Effector memory CD4-positive, alpha-beta T cell (primary cell): ENCODE measurements around the gene GBP2.

ENCODE experiments used
- DNase-seq, 3 donors: peaks; one replicate each; pipeline ENCODE4 v3.0.0-alpha.2; 2020
- H3K27ac ChIP-seq: 2 replicates; pipeline ENCODE4 v1.7.0; 2013; ENCODE audit warnings: mild to moderate bottlenecking, low read length, moderate library complexity; ENCODE audit not compliant: insufficient read depth, poor library complexity, severe bottlenecking
- H3K27me3 ChIP-seq: replicated peaks from 2 replicates; pipeline ENCODE4 v1.7.0; 2013; ENCODE audit warnings: mild to moderate bottlenecking, low read length; ENCODE audit not compliant: insufficient read depth, control insufficient read depth, poor library complexity, severe bottlenecking
- H3K36me3 ChIP-seq: 2 replicates; pipeline ENCODE4 v1.7.0; 2013; ENCODE audit warnings: mild to moderate bottlenecking, low read length, moderate library complexity; ENCODE audit not compliant: control insufficient read depth, insufficient read depth
- H3K4me1 ChIP-seq: 2 replicates; pipeline ENCODE4 v1.7.0; 2013; ENCODE audit warnings: low read length, mild to moderate bottlenecking; ENCODE audit not compliant: control insufficient read depth, insufficient read depth, poor library complexity, severe bottlenecking
- H3K4me3 ChIP-seq: 2 replicates; pipeline ENCODE4 v1.7.0; 2013; ENCODE audit warnings: low read length, low read depth, mild to moderate bottlenecking; ENCODE audit not compliant: insufficient read depth, poor library complexity, severe bottlenecking
- H3K9me3 ChIP-seq: 2 replicates; pipeline ENCODE4 v1.7.0; 2013; ENCODE audit warnings: mild to moderate bottlenecking, low read length, moderate library complexity; ENCODE audit not compliant: control insufficient read depth

GBP2 gene

GRCh38 chr1:89069951-89070350 lies 56.0 kb downstream of the GBP2 start:
- H3K4me1 ChIP-seq: peaks cover 4% of the 10 kb centered on the region
- peak overlapping the region; percentile 42 for H3K27ac ChIP-seq
- no peak for DNase-seq
- H3K9me3 ChIP-seq: no peaks in the 10 kb centered on the region
- no peaks in the 10 kb centered on the region for H3K27me3 ChIP-seq
- peak overlapping the region; percentile 47 for H3K4me3 ChIP-seq
- H3K36me3 ChIP-seq: no peaks in the 10 kb centered on the region

GRCh38 chr1:89068291-89068690 lies 57.6 kb downstream of the GBP2 start:
- Histone ChIP-seq H3K36me3 (no peaks in the 10 kb centered on the region), H3K4me1 (peaks cover 4% of the 10 kb centered on the region), H3K27me3 (no peaks in the 10 kb centered on the region), H3K27ac (no peak overlapping the region), H3K9me3 (no peaks in the 10 kb centered on the region), H3K4me3 (no peak overlapping the region)
- DNase-seq: no peak

- Histone ChIP-seq H3K27ac (peak within 1 kb of the TSS; percentile 74), H3K36me3 (peaks cover under 1% of the 10 kb centered on the region), H3K4me1 (peaks cover 11% of the 10 kb centered on the region), H3K9me3 (no peaks in the 10 kb centered on the region), H3K4me3 (peak within 1 kb of the TSS; percentile 56), H3K27me3 (no peaks in the 10 kb centered on the region)
- DNase-seq: no peak
These were observed 60.6 kb downstream of the GBP2 start, which contains the start of gene GBP1 for GRCh38 chr1:89065079-89065868. GBP1 (minus strand) TSS chr1:89065208; CDS start chr1:89063234, 1,974 bp downstream.

- Histone ChIP-seq H3K4me3 (peak overlapping the region; percentile 56), H3K9me3 (no peaks in the 10 kb centered on the region), H3K4me1 (peaks cover 10% of the 10 kb centered on the region), H3K27ac (peak overlapping the region; percentile 74), H3K27me3 (no peaks in the 10 kb centered on the region), H3K36me3 (peaks cover 5% of the 10 kb centered on the region)
- no peak for DNase-seq
These were observed 61.3 kb downstream of the GBP2 start for GRCh38 chr1:89064632-89065031.

- DNase-seq: no peak
- Histone ChIP-seq H3K27ac (no peak overlapping the region), H3K4me3 (peak overlapping the region; percentile 8), H3K4me1 (peaks cover 10% of the 10 kb centered on the region), H3K36me3 (peaks cover 18% of the 10 kb centered on the region), H3K9me3 (no peaks in the 10 kb centered on the region), H3K27me3 (no peaks in the 10 kb centered on the region)
These were observed 62.8 kb downstream of the GBP2 start for GRCh38 chr1:89063094-89063493.

- Histone ChIP-seq H3K9me3 (no peaks in the 10 kb centered on the region), H3K36me3 (peaks cover 48% of the 10 kb centered on the region), H3K27me3 (no peaks in the 10 kb centered on the region), H3K4me1 (peaks cover 10% of the 10 kb centered on the region), H3K4me3 (no peak overlapping the region), H3K27ac (no peak overlapping the region)
- DNase-seq: no peak
These were observed 65.8 kb downstream of the GBP2 start for GRCh38 chr1:89060091-89060490.
